HepG2 (cell line): ENCODE data around the gene TOR4A. TPM values are rescaled to one million over a fixed set of nuclear protein-coding genes. Genes with fewer than 3 reads are reported as not detected.
A peak's percentile ranks its signal among the peaks of the same experiment; 100 is the strongest.

ENCODE experiments used
- HES4 ChIP-seq: sonication (generic); formaldehyde crosslinking; IDR thresholded peaks from 2 replicates; pipeline ENCODE4 v1.9.0; 2021; ENCODE audit warnings: mild to moderate bottlenecking, missing genetic modification reagents, borderline replicate concordance
- KDM3A ChIP-seq: IDR thresholded peaks from 2 replicates; pipeline ENCODE4 v1.6.1; 2018; ENCODE audit warnings: low read depth, missing compliant biosample characterization
- MEF2D ChIP-seq: sonication (generic); formaldehyde crosslinking; IDR thresholded peaks from 2 replicates; pipeline ENCODE4 v1.5.1; 2020; ENCODE audit warnings: mild to moderate bottlenecking, missing genetic modification reagents
- MYC ChIP-seq: sonication (generic); formaldehyde crosslinking; IDR thresholded peaks from 2 replicates; pipeline ENCODE4 v1.9.0; 2021; ENCODE audit warnings: missing genetic modification reagents, borderline replicate concordance
- NONO ChIP-seq, 2 experiments: fragments of 450-650 bp in 1 of 2; sonication (generic) in 1 of 2; formaldehyde crosslinking in 1 of 2; IDR thresholded peaks in 1 of 2; conservative IDR thresholded peaks in 1 of 2; 2 replicates each; pipeline versions ENCODE4 v1.6.1 to v1.8.0; 2017 to 2022; ENCODE audit warnings: mild to moderate bottlenecking in 1 of 2, missing genetic modification reagents in 1 of 2, moderate library complexity in 1 of 2
- PHF8 ChIP-seq: sonication (generic); formaldehyde crosslinking; IDR thresholded peaks from 2 replicates; pipeline ENCODE4 v1.5.0; 2020; ENCODE audit warnings: missing genetic modification reagents
- SOX5 ChIP-seq: IDR thresholded peaks from 2 replicates; pipeline ENCODE4 v1.6.1; 2016; ENCODE audit warnings: borderline replicate concordance
- TFAP4 ChIP-seq: sonication (generic); IDR thresholded peaks from 2 replicates; pipeline ENCODE4 v1.6.1; 2016; ENCODE audit warnings: low read depth, borderline replicate concordance
- ZBED4 ChIP-seq: sonication (generic); formaldehyde crosslinking; IDR thresholded peaks from 2 replicates; pipeline ENCODE4 v1.4.0; 2020; ENCODE audit warnings: missing genetic modification reagents, borderline replicate concordance
- ZFY ChIP-seq: sonication (generic); formaldehyde crosslinking; IDR thresholded peaks from 2 replicates; pipeline ENCODE4 v1.4.0; 2020; ENCODE audit warnings: missing genetic modification reagents
- ZNF142 ChIP-seq: sonication (generic); formaldehyde crosslinking; IDR thresholded peaks from 2 replicates; pipeline ENCODE4 v1.4.0; 2020; ENCODE audit warnings: missing genetic modification reagents
- ZNF557 ChIP-seq: sonication (generic); formaldehyde crosslinking; IDR thresholded peaks from 2 replicates; pipeline ENCODE4 v1.4.0; 2020; ENCODE audit warnings: missing genetic modification reagents
- ZNF781 ChIP-seq: sonication (generic); formaldehyde crosslinking; IDR thresholded peaks from 2 replicates; pipeline ENCODE4 v1.5.1; 2020; ENCODE audit warnings: borderline replicate concordance, mild to moderate bottlenecking, missing genetic modification reagents; ENCODE audit errors: not compliant biosample characterization
- ZNF883 ChIP-seq: sonication (generic); formaldehyde crosslinking; IDR thresholded peaks from 2 replicates; pipeline ENCODE4 v1.5.1; 2020; ENCODE audit warnings: mild to moderate bottlenecking, missing genetic modification reagents; ENCODE audit errors: not compliant biosample characterization
- ZSCAN22 ChIP-seq: sonication (generic); formaldehyde crosslinking; IDR thresholded peaks from 2 replicates; pipeline ENCODE4 v1.4.0; 2020; ENCODE audit warnings: mild to moderate bottlenecking, missing genetic modification reagents
- polyA plus RNA-seq, 8 experiments: library from polyadenylated mRNA; depleted of rRNA in 3 of 8; stranded (reverse) in 7 of 8; unstranded in 1 of 8; fragments of >200 nt; fragmentation: Illumina TruSeq in 4 of 8; extraction: Trizol in 4 of 8; gene quantifications; 2 replicates each; pipeline versions ENCODE4 v1.2.1 to v1.2.3, GENCODE V29; 2011 to 2016; ENCODE audit warnings: low read depth in 4 of 8, missing spikeins in 1 of 8, mixed read lengths in 1 of 8; ENCODE audit not compliant: insufficient read depth in 1 of 8
- total RNA-seq, 5 experiments: library from RNA; depleted of rRNA; stranded (reverse); fragments of >200 nt; fragmentation: Illumina TruSeq; extraction: Trizol; gene quantifications; 2 replicates each; pipeline ENCODE4 v1.2.3, GENCODE V29; 2016; ENCODE audit warnings: low read depth in 1 of 5
- TF ChIP-seq, protein P1 (sequence below): sonication (generic); formaldehyde crosslinking; conservative IDR thresholded peaks from 2 replicates; pipeline ENCODE4 v1.8.0; 2022; ENCODE audit warnings: mild to moderate bottlenecking, moderate library complexity, missing genetic modification reagents

Gene TOR4A
- total and polyA plus RNA-seq, 2 of the 13 experiments (the other 11 are each of a cell fraction or from before 2014, with no cell fraction given), result 11.1 to 14.2 TPM

DNA sequence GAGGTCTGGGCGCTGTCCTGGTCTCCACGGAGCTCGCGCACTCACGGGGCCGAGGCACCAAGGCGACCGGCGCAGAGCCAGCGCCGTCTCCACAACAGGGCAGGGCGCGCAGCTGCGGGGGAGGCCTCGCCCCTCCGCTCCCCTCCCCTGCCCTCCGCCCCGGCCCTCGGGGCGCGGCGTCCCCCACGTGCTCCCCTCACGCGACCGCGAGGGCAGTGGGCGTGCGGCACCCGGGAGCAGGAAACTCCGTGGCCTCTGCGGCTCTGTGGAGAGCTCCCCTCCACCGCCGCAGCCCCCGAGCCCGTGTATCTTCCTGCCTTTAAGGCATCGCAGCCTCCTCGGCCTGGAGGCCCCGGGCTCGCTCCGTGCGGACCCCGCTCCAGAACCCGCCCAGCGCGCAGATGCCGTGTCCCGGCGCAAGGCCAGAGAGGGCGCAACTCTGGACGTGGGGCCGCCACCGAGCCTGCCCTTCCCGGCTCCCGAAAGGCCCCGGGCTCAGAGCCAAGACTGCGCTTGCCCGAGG lies 37.1 kb upstream of the TOR4A start (continued):
- TF ChIP-seq NONO (IDR thresholded peaks at IDR 0.05), result no peak
- peak; percentile 56; the same call in 1 of the 2 replicates for TF ChIP-seq NONO (CRISPR knock-in tag; conservative IDR thresholded peaks at IDR 0.05)
- peak; percentile 77 for TF ChIP-seq ZNF883 (CRISPR knock-in tag)
- TF ChIP-seq ZNF557, result peak; percentile 89
- peak; percentile 65; the same call in 1 of the 2 replicates for TF ChIP-seq ZBED4 (CRISPR knock-in tag)
- peak; percentile 84 for TF ChIP-seq PHF8
- peak; percentile 25; the same call in 1 of the 2 replicates for TF ChIP-seq SOX5 (CRISPR knock-in tag)
- peak; percentile 14; the same call in 1 of the 2 replicates for TF ChIP-seq TFAP4
- TF ChIP-seq ZSCAN22 (CRISPR knock-in tag), result no peak
- TF ChIP-seq MEF2D, result no peak
- TF ChIP-seq ZNF142, result peak; percentile 73
- peak; percentile 94 for TF ChIP-seq MYC (CRISPR knock-in tag)
- TF ChIP-seq, protein P1, sequence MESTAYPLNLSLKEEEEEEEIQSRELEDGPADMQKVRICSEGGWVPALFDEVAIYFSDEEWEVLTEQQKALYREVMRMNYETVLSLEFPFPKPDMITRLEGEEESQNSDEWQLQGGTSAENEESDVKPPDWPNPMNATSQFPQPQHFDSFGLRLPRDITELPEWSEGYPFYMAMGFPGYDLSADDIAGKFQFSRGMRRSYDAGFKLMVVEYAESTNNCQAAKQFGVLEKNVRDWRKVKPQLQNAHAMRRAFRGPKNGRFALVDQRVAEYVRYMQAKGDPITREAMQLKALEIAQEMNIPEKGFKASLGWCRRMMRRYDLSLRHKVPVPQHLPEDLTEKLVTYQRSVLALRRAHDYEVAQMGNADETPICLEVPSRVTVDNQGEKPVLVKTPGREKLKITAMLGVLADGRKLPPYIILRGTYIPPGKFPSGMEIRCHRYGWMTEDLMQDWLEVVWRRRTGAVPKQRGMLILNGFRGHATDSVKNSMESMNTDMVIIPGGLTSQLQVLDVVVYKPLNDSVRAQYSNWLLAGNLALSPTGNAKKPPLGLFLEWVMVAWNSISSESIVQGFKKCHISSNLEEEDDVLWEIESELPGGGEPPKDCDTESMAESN (CRISPR knock-in tag), result peak; percentile 89
- peak; percentile 91 for TF ChIP-seq HES4 (CRISPR knock-in tag)
- peak; percentile 72 for TF ChIP-seq ZNF781
- TF ChIP-seq KDM3A, result 0 out of 2 replicates have a peak, but pooled peaks have one; percentile 37
- TF ChIP-seq ZFY (CRISPR knock-in tag), result peak; percentile 93
